ENCODE measurements around the gene BRF1. TPM values are rescaled to one million over a fixed set of nuclear protein-coding genes. Genes with fewer than 3 reads are reported as not detected.

The BRF1 gene
- total and polyA plus RNA-seq, 2 of the 13 experiments (the other 11 are each of a cell fraction or from before 2014, with no cell fraction given), result 5.1 to 11.0 TPM

- peaks cover 24% of the 10 kb centered on the region for H3K4me1 ChIP-seq (ENCODE audit: insufficient read depth, low read length)
- ChIA-PET CTCF (ENCODE audit: low intra/inter-chr PET ratio, low total read pairs) (no interaction called here), POLR2A (interaction anchor here (2.0 kb wide), 1 partner anchor 15 kb away, joined by 7 read pairs; the partner anchor contains the start of gene BRF1)
- H3K4me3 ChIP-seq (replicated peaks in 1 of 3; ENCODE audit: insufficient read depth in 1 of 3, low read depth in 2 of 3, low read length in 3 of 3), result peak overlapping the region; percentile 55 to 94 (median 87)
- H3K27me3 ChIP-seq (ENCODE audit: control insufficient read depth in 1 of 2, insufficient read depth in 2 of 2, low read length in 2 of 2), result no peaks in the 10 kb centered on the region
- TSS peak; percentile 25 for BruUV-seq (replicated peaks)
- peaks cover 4% of the 10 kb centered on the region; the same call in 1 of the 2 replicates for H4K20me1 ChIP-seq (ENCODE audit: insufficient read depth, low read length)
- H3K27ac ChIP-seq (ENCODE audit: extremely low read length, insufficient read depth, low read length), result no peak overlapping the region
- no peak overlapping the region for H2AFZ ChIP-seq (ENCODE audit: low read length)
- peak overlapping the region; percentile 64; the same call in 1 of the 2 replicates for H3K9ac ChIP-seq (ENCODE audit: insufficient read depth, low read depth, low read length)
- intact Hi-C loops (cut with micrococcal nuclease; ENCODE audit: unreplicated experiment) (loop anchor here (2.0 to 10.0 kb wide), 2 partner anchors 37 to 179 kb away; partner anchors contain the start of gene TEDC1), in situ Hi-C loops (cut with HindIII; ENCODE audit: extremely low pct_ligation_motif_present, low pct_unique_long_range_greater_than_20kb) (no loop called here)
- DNase-seq (ENCODE audit: low spot score), result no peak
- ATAC-seq, result peak; percentile 24
- 35% methylated on average over 6 of the region's 15 CpGs for WGBS (ENCODE audit: low lambda C conversion rate)
- no peaks in the 10 kb centered on the region for H3K9me3 ChIP-seq (ENCODE audit: low read length)
- peak overlapping the region; percentile 95 for H3K4me2 ChIP-seq (ENCODE audit: low read depth, low read length)
- FAIRE-seq, result no peak
- no peaks in the 10 kb centered on the region for H3K36me3 ChIP-seq (replicated peaks in 1 of 2; ENCODE audit: control insufficient read depth in 1 of 2, insufficient read depth in 2 of 2, low read length in 2 of 2)
- H3K79me2 ChIP-seq (ENCODE audit: insufficient read depth, low read length), result peaks cover 33% of the 10 kb centered on the region
- TF ChIP-seq TOPORS (CRISPR knock-in tag; IDR thresholded peaks at IDR 0.05), result no peak
- TF ChIP-seq ARID4A (CRISPR knock-in tag; IDR thresholded peaks at IDR 0.05; ENCODE audit: borderline replicate concordance), result no peak; the same call in 1 of the 2 replicates
- no peak for TF ChIP-seq ZNF234 (CRISPR knock-in tag; conservative IDR thresholded peaks at IDR 0.05)
- no peak for TF ChIP-seq ZFP1 (CRISPR knock-in tag; IDR thresholded peaks at IDR 0.05)
- no peak for TF ChIP-seq ZBTB2 (CRISPR knock-in tag; IDR thresholded peaks at IDR 0.05; ENCODE audit: low read depth)
- TF ChIP-seq FOXM1 (CRISPR knock-in tag; IDR thresholded peaks at IDR 0.05), result no peak
- no peak for TF ChIP-seq BHLHE40 (IDR thresholded peaks at IDR 0.05; ENCODE audit: low read length)
- no peak for TF ChIP-seq MTERF4 (CRISPR knock-in tag; IDR thresholded peaks at IDR 0.05)
- TF ChIP-seq MZF1 (CRISPR knock-in tag; IDR thresholded peaks at IDR 0.05; ENCODE audit: borderline replicate concordance), result no peak
- no peak for TF ChIP-seq ZNF513 (CRISPR knock-in tag; conservative IDR thresholded peaks at IDR 0.05)
Observed at GRCh38 chr14:105315941-105316576, 15.3 kb upstream of the BRF1 start.

Data from HepG2 (cell line).